ENCODE measurements around the gene MTMR12.
"Not testable (repeated sequence)": the region's sequence is repeated elsewhere in the genome, so short reads cannot be mapped to it uniquely, and the experiment has no call there.

MTMR12 gene

DNA sequence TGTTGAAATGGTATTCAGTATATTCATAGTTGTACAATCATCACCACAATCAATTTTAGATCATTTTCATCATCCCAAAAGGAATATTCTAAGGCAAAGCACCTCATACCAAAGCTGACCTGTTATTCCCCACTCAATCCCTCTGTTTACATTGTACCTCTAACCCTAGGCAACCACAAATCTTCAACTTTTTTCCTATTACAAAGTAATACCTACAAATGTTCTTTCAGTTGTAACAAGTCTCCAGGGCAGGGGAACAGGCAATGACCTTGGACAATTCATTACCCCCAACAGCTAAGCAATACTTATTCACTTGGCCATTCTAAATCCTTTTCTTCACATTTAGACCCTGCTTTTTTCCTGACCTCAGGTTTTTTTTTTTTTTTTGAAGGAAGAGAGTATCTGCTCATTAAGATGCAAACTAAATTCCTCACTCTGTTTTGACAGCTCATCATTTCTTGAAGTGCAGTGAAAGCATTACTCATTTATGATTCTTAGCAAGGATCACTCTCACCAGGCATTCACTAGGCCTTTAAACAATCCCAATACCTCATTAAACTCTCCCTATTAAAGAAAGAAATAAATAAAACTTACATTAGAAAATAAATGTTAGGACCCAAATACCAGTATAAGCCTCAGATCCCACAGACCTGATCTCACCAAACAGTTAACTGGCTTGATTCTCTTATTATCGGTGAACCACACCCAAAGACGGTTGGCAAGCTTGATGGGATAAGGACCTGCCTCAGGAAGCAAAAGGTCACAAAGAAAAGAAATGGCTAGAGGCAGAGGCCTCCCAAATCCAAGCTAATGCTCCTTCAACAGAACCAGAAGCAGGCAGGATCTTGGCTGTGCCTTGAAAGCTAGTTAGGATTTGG, 15.3 kb downstream of the MTMR12 start:
- DNase-seq: no peak

GRCh38 chr5:32295966-32296772, 16.6 kb downstream of the MTMR12 start:
- not testable (repeated sequence) for DNase-seq

DNA sequence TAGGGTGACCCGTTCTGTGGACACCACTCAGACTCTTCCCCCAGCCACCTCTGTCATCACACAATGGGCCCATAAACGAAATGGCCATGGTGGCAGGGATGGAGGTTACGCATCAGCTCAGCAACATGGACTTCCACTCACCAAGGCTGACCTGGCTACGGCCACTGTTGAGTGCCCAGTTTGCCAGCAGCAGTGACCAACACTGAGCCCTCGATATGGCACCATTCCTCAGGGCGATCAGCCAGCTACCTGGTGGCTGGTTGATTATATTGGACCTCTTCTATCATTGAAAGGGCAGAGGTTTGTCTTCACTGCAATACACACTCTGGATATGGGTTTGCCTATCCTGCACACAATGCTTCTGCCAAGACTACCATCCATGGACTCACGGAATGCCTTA, 21.1 kb downstream of the MTMR12 start:
- DNase-seq: no peak

- DNase-seq: no peak
These were observed 21.8 kb downstream of the MTMR12 start for GRCh38 chr5:32290922-32291321.

- not testable (repeated sequence) for DNase-seq
These were observed 22.2 kb downstream of the MTMR12 start for GRCh38 chr5:32290501-32290900.

GRCh38 chr5:32289986-32290385, 22.8 kb downstream of the MTMR12 start:
- DNase-seq: not testable (repeated sequence)

- DNase-seq: not testable (repeated sequence)
These were observed 24.6 kb downstream of the MTMR12 start for GRCh38 chr5:32288135-32288534.

- not testable (repeated sequence) for DNase-seq
These were observed 25.2 kb downstream of the MTMR12 start for GRCh38 chr5:32287525-32287924.

GRCh38 chr5:32285510-32286138, 27.1 kb downstream of the MTMR12 start:
- no peak for DNase-seq

DNA sequence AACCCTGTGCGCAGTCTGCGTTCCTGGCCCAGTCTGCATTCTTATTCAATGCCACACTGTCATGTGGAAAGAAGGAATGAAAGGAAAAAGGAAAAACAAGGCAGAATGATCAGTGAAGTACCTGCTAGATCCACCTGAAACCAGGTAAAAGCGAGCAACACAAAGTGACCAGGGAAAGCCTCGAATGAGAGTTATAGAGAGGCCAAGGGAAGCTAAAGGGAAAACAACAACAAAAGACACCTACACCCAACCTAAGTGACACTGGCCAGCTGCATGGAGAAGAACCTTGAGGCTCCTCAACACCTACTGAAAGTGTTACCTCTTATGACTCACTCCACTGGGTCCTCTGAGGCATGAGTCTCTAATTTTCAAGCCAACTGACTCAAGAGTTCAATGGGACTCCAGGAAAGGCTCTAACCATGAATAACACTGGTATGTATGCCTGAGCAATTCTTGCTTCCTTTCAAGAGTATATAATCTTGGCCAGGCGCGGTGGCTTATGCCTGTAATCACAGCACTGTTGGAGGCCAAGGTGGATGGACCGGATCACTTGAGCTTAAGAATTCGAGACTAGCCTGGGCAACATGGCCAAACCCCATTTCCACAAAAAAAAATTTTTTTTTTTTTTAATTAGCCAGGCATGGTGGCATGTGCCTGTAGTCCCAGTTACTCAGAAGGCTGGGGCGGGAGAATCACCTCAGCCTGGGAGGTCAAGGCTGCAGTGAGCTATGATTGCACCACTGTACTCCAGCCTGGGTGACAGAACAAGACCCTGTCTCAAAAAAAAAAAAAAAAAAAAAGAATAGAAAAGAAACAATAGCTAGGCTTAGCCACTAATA, 29.0 kb downstream of the MTMR12 start:
- no peak for DNase-seq

DNA sequence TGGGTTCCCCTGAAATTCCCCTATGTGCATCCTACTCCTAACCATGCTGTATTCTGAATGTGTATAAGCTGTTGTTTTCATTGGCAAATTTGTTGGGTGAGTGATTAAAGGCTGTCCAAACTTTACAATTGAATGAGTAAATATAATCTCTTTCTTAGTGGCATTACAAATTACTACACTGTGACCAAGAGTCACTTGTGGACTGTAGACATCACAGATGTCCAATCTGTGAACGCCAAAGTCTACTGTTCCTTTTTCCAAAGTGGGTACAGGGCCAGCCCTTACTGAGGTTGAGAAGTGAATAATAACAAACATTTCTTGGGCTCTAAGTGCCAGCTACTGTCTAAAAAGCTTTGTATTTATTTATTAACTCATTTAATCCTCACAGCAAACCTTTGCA, 29.7 kb downstream of the MTMR12 start:
- no peak for DNase-seq

GRCh38 chr5:32282633-32283032, 30.1 kb downstream of the MTMR12 start:
- DNase-seq: no peak

GRCh38 chr5:32281378-32282133, 31.2 kb downstream of the MTMR12 start:
- not testable (repeated sequence) for DNase-seq

GRCh38 chr5:32280656-32281081, 32.1 kb downstream of the MTMR12 start:
- DNase-seq: no peak

DNA sequence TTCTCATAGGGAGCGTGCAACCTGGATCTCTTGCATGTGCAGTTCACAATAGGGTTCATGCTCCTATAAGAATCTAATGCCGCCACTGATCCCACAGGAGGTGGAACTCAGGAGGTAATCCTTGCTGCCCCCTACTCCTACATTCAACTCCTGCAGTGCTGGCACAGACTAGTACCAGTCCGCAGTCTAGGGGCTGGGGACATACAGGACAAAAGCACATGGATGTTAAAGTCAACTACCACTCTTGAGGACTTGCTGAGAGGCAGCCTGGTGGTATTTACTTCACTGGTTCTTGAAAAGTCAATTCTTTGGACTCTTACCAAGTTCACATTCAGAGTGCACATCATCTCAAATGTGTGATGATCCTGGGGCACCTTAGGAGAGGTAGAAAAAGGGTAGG, 33.0 kb downstream of the MTMR12 start:
- DNase-seq: no peak

DNA sequence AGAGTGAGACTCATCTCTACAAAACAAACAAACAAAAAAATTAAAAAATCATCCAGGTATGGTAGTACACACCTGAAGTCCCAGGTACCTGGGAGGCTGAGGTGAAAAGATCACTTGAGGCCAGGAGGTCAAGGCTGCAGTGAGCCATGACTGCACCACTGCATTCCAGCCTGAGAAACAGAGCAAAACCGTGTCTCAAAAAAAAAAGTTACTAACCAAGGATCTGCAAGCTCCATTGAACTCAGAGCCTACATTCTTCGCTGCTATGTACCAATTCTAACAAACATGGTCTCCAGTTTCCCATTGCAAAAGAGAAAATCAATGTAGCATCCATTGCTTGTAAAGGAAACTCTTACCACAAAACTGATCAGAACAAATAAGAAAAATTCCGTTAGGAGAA, 33.5 kb downstream of the MTMR12 start:
- no peak for DNase-seq

- DNase-seq: no peak
These were observed 34.3 kb downstream of the MTMR12 start for GRCh38 chr5:32278406-32278805.

GRCh38 chr5:32277798-32278197, 34.9 kb downstream of the MTMR12 start:
- DNase-seq: no peak

DNA sequence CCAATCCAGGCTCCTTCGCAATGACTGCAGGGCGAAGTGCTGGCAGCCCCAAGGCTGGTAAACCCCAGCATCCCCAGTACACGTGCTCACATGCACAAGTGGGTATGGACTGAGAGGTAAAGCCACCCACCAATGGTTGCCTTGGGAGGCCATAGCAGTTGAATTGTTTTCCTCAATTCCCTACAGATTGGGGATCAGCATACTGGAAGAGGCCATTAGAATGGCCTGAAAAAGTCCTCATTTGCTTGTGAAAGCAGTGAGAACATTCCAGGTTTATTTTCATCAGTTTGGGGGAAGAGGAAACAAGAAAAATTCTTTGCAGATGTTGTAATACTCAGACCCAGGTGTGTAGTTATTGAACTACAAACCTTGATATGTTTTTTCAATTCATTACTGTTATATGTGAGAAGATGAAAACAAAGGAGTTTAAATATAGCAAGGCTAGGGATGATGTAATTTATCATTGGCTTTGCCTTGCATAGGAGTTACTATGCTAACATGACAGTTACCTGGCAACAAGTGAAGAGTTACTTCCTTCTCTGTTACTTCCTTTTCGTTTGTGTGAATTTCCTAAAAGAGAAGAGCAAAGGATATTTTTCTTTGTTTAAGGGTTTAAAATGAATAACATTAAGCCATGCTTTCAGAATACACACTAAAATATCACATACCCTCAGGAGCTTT, 36.4 kb downstream of the MTMR12 start:
- DNase-seq: no peak

DNA sequence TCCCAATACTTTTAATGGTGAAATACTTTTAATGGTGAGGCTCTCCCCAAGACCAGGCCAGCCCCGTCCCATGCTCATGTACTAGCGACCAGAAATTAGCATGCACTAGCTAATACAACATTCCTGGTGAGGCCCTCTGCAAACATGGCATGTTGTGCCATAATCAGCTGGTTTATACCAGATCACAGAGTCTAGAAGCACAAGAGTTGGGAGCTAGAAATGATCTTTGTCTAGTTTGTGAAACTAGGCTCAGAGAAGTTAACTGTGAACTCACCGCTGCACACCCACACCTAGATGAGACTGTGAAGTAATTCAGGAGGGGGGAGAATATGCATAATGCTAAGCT, 37.4 kb downstream of the MTMR12 start:
- no peak for DNase-seq
